ENCODE data around the gene SKI.
"Not testable (repeated sequence)": the region's sequence is repeated elsewhere in the genome, so short reads cannot be mapped to it uniquely, and the experiment has no call there.

Gene SKI

DNA sequence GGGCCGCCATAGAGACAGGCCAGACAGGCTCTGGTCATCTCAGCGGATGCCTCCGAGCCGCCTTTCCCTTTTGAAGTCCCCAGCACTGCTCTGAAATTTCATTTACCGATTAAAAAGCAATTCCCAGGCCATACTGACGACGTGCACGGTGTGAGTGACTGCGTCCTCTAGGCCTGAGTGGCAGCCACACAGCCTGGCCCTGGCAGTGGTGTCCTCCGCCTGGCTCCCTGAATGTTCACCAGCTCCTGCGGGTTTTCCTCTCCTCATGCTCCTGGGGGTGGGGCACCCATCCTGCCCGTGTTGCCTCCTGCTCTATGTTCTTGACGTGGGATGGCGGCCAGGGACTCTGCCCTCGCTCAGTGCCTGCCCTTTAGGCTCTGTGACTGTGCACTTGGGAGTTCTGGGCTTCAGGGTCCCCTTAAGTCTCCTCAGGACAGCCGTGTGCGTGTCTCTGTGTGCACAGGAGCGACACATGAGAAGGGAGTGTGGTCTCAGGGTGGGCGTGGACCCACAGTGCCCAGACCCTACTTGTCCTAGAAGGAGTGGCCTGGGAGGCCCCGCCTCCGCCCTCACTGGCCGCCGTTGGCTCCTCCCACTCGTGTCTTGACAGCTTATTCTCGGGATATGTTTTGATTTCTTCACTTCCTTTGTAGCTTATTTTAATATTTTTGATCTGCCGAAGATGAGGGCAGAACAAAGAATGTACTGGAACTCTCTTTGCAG, 3.6 kb downstream of the SKI start:
- peak; percentile 62 to 71 for DNase-seq

GRCh38 chr1:2232255-2232915, 4.3 kb downstream of the SKI start:
- DNase-seq: no peak

DNA sequence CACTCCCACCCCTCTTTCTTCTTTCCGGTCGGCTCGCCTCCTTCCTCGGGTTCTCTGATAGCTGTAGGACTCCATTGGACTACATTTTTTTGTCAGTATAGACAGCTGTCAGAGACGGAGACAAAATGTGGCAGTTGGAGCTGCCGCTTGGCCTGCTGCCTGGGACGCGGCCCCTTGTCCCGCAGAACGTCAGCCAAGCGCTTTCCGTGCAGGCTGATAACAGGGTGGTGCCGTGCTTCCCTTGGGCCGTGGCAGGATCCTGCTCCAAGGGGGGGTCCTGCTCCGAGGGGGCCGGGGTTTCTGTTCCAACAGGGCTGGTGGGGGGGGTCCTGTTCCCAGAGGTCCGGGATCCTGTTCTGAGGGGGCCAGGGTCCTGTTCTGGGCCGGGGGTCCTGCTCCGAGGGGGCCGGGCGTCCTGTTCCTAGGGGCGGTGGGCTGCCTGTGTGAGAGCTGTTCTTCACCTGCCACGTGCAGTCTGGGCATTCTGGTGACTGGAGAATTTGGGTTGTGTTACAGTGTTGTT, 4.9 kb downstream of the SKI start:
- DNase-seq: no peak

DNA sequence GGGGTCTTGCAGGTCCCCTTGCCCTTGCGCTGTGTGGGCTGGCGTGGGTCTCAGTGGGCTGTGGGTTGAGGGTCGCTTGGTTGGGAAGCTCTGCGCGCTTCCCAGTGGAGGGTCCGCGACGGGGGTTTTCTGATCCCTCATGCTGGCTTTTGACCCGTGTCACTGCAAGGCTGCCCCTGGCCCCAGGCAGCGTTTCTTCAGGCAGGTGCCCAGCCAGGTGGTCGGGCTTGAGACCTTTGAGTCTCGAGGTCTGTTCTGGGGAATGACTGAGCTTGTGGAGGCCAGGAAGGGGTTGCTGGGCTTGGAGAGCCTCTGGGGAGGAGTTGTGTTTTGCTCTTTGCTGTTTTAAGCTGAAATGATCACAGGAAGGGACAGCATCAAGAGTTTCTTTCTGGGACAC, 5.3 kb downstream of the SKI start:
- DNase-seq: no peak

GRCh38 chr1:2233997-2234761, 6.1 kb downstream of the SKI start:
- peak in 1 of 2 donors; percentile 41 for DNase-seq

- no peak for DNase-seq
Measured at GRCh38 chr1:2234762-2235113, 6.6 kb downstream of the SKI start.

GRCh38 chr1:2235300-2235998, 7.3 kb downstream of the SKI start:
- DNase-seq: no peak

DNA sequence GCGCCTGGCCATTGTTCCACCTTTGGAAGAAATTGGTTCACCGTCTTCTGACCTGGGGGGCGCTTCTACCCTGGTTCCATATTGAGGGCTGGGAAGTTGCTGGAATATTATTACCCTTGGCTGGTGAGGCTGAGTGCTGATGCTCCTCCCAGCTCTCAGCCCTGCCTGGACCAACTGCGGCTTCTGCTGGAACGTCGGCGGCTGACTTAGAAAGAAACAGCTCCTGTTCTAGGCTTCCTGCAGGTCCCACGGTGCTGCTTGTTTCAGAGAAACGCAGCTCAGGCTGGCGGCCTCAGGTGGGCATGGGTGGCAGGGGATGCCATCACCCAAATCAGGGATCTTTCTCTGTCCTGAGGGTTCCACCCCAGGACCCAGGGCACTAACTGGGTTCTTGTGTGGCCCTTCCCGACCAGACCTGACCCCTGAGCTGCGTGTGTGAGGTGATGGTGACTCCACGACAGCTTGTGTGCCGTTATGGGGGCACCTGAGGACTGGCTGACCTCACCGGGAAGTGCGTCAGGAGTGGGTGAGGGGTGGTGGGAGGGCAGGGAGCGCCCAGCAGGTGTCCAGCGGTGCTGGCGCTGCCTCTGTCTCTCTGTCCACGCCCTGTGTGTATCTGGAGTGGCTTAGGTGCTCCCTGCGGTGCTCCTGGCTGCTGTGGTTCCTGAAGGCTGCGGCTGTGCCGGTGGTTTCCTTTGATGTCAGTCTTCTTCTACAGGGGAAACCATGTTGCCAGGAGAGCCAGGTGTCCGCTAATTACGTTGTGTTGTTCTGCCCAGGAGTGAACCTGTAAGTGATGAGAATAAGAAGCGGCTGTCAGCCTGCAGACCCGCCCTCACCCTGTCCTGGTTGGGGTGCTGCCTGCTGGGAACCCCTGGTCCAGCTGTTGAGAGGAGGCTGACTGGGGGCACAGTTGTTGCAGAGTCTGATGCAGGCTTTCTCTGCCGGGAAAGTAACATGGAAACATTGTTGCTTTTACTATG, 8.9 kb downstream of the SKI start:
- DNase-seq: no peak

- no peak for DNase-seq
Measured at GRCh38 chr1:2237773-2238172, 9.7 kb downstream of the SKI start.

- no peak for DNase-seq
Measured at GRCh38 chr1:2238361-2239012, 10.4 kb downstream of the SKI start.

GRCh38 chr1:2239013-2239370, 10.9 kb downstream of the SKI start:
- DNase-seq: no peak

- no peak for DNase-seq
Measured at GRCh38 chr1:2239384-2239985, 11.4 kb downstream of the SKI start.

- DNase-seq: no peak
Measured at GRCh38 chr1:2240270-2241156, 12.4 kb downstream of the SKI start.

DNA sequence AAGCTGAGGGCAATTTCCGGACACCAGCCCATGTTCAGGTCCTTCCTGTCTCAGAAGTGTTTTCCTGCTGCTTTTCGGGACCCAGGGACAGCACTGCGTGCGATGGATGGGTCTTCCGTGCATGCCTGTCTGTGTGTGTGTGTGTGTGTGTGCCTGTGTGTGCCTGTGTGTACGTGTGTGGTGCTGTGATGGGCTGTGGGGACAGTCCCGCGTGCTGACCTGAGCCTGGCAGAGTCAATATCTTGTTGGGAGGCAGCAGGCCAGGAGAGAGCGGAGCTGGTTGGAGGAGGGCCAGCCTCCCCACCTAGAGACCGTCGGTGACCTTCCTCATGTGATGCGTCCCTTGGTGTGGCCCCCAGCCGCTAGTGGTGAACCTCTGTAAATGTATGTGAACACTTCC, 13.7 kb downstream of the SKI start:
- no peak for DNase-seq

DNA sequence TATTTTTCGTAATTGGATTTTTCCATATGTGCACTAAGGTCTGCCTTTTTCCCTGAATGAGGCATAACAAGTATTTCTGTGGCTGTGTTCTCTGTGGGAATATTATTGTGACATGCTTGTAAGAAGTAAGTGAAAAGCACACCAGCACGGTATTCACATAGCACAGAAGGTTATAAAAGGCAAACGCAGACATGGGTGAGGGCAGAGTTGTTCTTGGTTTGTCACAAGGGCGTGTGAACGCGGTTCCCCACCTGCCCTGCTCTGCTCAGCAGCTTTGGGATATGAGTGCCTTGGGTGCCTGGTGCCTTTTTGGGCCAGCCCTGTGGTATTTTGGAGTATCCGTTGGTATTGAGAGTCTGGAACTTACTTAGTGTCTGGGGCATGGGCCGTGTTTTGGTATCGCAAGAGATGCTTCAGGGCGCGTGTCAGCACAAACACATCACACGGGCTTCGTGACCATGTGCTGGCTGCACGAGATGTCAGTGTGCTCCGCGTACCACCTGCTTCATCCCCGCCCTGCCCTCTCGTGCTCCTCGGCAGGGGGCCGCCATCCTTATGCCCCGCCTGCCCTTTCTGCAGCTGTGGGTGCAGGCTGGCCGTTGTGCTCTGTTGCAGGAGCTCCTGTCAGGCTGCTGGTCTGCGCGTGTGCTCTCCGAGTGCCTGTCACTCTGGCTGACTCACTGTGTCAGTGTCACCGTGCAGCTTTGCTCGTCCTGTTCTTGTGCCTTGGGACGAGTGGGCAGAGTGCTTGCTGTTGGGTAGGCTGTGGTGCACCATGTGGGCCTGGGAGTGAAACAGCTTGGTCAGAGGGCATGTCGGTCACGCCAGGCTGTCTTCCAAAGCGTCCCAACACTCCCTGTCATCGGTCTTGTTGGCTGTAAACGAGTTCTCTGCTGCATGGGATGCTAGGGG, 15.0 kb downstream of the SKI start:
- DNase-seq: no peak

- not testable (repeated sequence) for DNase-seq
Measured at GRCh38 chr1:2247045-2247394, 18.9 kb downstream of the SKI start.

DNA sequence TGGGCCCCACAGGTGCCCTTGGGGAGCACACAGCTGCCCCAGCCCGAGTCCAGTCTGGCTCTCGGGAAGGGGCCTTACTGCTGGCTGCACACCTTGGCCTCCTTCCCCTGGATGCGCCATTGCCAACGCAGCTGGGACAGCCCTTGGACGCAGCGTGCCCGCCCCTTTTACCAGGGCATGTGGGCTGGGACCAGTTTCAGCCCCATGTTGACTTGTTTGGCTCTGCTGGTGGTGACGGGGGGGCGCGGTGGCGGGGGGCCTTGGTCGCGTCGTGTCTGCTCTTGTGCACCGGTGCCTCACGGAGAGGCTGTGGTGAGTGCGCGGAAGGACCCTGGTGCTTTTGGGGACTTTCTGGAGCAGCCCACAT, 19.6 kb downstream of the SKI start:
- DNase-seq: no peak

GRCh38 chr1:2248127-2248826, 20.2 kb downstream of the SKI start:
- DNase-seq: no peak

Data from stimulated activated CD4-positive, alpha-beta T cell treated with anti-CD3 and anti-CD28 coated beads, Interleukin-2, amount 100 ng/mL, for 48 hours (primary cell).